Vagina (tissue), 2 donors: ENCODE results near the gene SERPINB4.

Experiments
- CTCF ChIP-seq, 3 experiments: fragments of 450-650 bp in 2 of 3; fragments of 200-600 bp in 1 of 3; sonication (generic) in 1 of 3; IDR thresholded peaks; one replicate each; pipeline ENCODE4 v1.5.1; 2017 to 2019; ENCODE audit warnings: antibody characterized with exemption in 3 of 3, mild to moderate bottlenecking in 2 of 3, moderate library complexity in 2 of 3
- POLR2AphosphoS5 ChIP-seq, 2 donors: sonication (generic); formaldehyde crosslinking; IDR thresholded peaks; one replicate each; pipeline ENCODE4 v1.9.0; 2017; ENCODE audit warnings: antibody characterized with exemption in 2 of 2, mild to moderate bottlenecking in 2 of 2, low read depth in 1 of 2; ENCODE audit not compliant: insufficient read depth in 1 of 2

DNA sequence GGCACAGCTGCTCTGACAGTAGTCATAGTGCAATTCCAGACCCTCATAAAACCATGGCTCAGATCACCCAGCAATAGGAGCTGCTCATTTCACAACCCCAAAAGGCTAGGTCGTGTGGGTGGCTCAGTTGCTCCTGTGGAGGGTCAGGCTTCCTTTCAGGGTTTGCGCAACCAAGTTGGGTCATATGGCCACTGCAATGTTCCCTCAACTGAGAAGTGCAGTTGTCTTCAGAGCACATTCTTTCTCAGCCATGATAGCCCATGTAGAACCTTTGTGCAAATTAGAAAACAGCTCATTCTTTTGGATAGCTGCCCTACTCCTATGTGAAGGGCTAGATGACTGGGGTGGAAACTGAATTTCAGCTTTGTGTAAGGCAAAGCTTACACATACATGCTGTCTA is 53.7 kb downstream of the SERPINB4 start:
- no peak for TF ChIP-seq CTCF (IDR thresholded peaks at IDR 0.05)
- TF ChIP-seq POLR2AphosphoS5 (IDR thresholded peaks at IDR 0.05; ENCODE audit: insufficient read depth in 1 of 2, low read depth in 1 of 2), result no peak
